Thyroid gland (tissue), 4 donors: ENCODE measurements around the gene DOK7.

ENCODE experiments used
- CTCF ChIP-seq, 6 experiments: fragments of 200-600 bp in 3 of 6; fragments of 450-650 bp in 3 of 6; sonication (generic) in 3 of 6; IDR thresholded peaks; one replicate each; pipeline ENCODE4 v1.5.1; 2016 to 2019; ENCODE audit warnings: antibody characterized with exemption in 6 of 6, mild to moderate bottlenecking in 2 of 6, inconsistent platforms in 1 of 6, moderate library complexity in 1 of 6
- POLR2A ChIP-seq, 2 donors: fragments of 450-650 bp; IDR thresholded peaks; one replicate each; pipeline ENCODE4 v1.6.1; 2017; ENCODE audit warnings: antibody characterized with exemption in 2 of 2, mild to moderate bottlenecking in 2 of 2, moderate library complexity in 1 of 2

GRCh38 chr4:3439391-3439790 is 23.7 kb upstream of the DOK7 start:
- TF ChIP-seq CTCF (IDR thresholded peaks at IDR 0.05) (no peak), POLR2A (IDR thresholded peaks at IDR 0.05) (no peak)
